HCT116 (cell line): Measurements from ENCODE around the gene GYS1. TPM values are rescaled to one million over a fixed set of nuclear protein-coding genes. Genes with fewer than 3 reads are reported as not detected.
A peak's percentile ranks its signal among the peaks of the same experiment; 100 is the strongest.

Source experiments
- ATAC-seq: fragments of 200-7000 bp; cut with Tn5 transposase; 2 replicates; pipeline ENCODE4 v1.9.1; 2020; ENCODE audit warnings: mild to moderate bottlenecking, moderate library complexity
- BruUV-seq: library from RNA; stranded (reverse); fragments of 400-500 nt; replicated peaks from 2 replicates; lab custom pipeline; 2021; lab: Mats Ljungman, UMichigan
- CTCF ChIA-PET: fragments of 300-600 bp; sonication (Branson Sonifier 250); formaldehyde crosslinking; loops from one replicate; lab custom pipeline; 2021; ENCODE audit warnings: antibody characterized with exemption; lab: Charles Lee
- POLR2A ChIA-PET: fragments of 300-600, 350-600 bp; sonication (Branson Sonifier 250); formaldehyde crosslinking; loops from one replicate; lab custom pipeline; 2021; ENCODE audit warnings: antibody characterized with exemption; lab: Charles Lee
- RAD21 ChIA-PET, 2 experiments: fragments of 300-600 bp; sonication (Branson Sonifier 250); formaldehyde crosslinking; loops; one replicate each; lab custom pipeline; 2023; ENCODE audit warnings: low total read pairs in 2 of 2; ENCODE audit not compliant: uncharacterized antibody in 2 of 2, unreplicated experiment in 2 of 2, low non-redundant PET in 1 of 2; lab: Charles Lee
- DNase-seq: peaks from one replicate; pipeline ENCODE4 v3.0.0-alpha.2; 2010; ENCODE audit warnings: low read depth, low spot score
- H2AFZ ChIP-seq: fragments of 200-600 bp; shearing (Covaris generic), sonication (generic); 2 replicates; pipeline ENCODE4 v1.6.1; 2017; ENCODE audit warnings: low read depth, mixed run types, mixed read lengths, antibody characterized with exemption, low read length; ENCODE audit not compliant: poor library complexity, severe bottlenecking
- H3K27ac ChIP-seq: 2 replicates; pipeline ENCODE4 v1.5.1; 2012; ENCODE audit warnings: low read depth, low read length
- H3K27me3 ChIP-seq: fragments of 200-600 bp; sonication (generic); 2 replicates; pipeline ENCODE4 v1.6.1; 2016; ENCODE audit warnings: mixed run types, low read length, mixed read lengths; ENCODE audit not compliant: insufficient read depth
- H3K36me3 ChIP-seq, 2 experiments: fragments of 200-500 bp in 1 of 2; fragments of 200-600 bp in 1 of 2; sonication (Bioruptor generic) in 1 of 2; sonication (generic) in 1 of 2; 2 replicates each; pipeline versions ENCODE4 v1.5.1 to v1.6.1; 2014 to 2016; ENCODE audit warnings: low read length in 2 of 2, inconsistent platforms in 1 of 2, mixed read lengths in 1 of 2, mixed run types in 1 of 2; ENCODE audit not compliant: insufficient read depth in 2 of 2, control insufficient read depth in 1 of 2
- H3K4me1 ChIP-seq, 2 experiments: fragments of 200-600 bp in 1 of 2; sonication (generic) in 1 of 2; 2 replicates each; pipeline versions ENCODE4 v1.5.1 to v1.6.1; 2012 to 2017; ENCODE audit warnings: low read length in 2 of 2, inconsistent platforms in 1 of 2, mild to moderate bottlenecking in 1 of 2, mixed read lengths in 1 of 2, mixed run types in 1 of 2, moderate library complexity in 1 of 2; ENCODE audit not compliant: insufficient read depth in 2 of 2, control insufficient read depth in 1 of 2
- H3K4me2 ChIP-seq: fragments of 200-600 bp; sonication (generic); 2 replicates; pipeline ENCODE4 v1.6.1; 2017; ENCODE audit warnings: mixed run types, low read length, mixed read lengths
- H3K4me3 ChIP-seq, 2 experiments: fragments of 200-600 bp in 1 of 2; sonication (generic) in 1 of 2; replicated peaks in 1 of 2; 2 replicates each; pipeline ENCODE4 v1.5.1; 2011 to 2016; ENCODE audit warnings: low read length in 2 of 2, control low read depth in 1 of 2, low read depth in 1 of 2, mild to moderate bottlenecking in 1 of 2, mixed read lengths in 1 of 2, mixed run types in 1 of 2
- H3K79me2 ChIP-seq: fragments of 200-600 bp; sonication (generic); 2 replicates; pipeline ENCODE4 v1.6.1; 2017; ENCODE audit warnings: mild to moderate bottlenecking, mixed run types, low read length, moderate library complexity, mixed read lengths; ENCODE audit not compliant: insufficient read depth
- H3K9ac ChIP-seq: fragments of 200-600 bp; sonication (generic); 2 replicates; pipeline ENCODE4 v1.6.1; 2016; ENCODE audit warnings: low read length, mixed read lengths
- H3K9me2 ChIP-seq: fragments of 200-600 bp; sonication (generic), shearing (Covaris generic); 2 replicates; pipeline ENCODE4 v1.6.1; 2017; ENCODE audit warnings: mixed run types, mild to moderate bottlenecking, moderate library complexity; ENCODE audit not compliant: insufficient read depth
- H3K9me3 ChIP-seq, 2 experiments: fragments of 200-500 bp in 1 of 2; fragments of 200-600 bp in 1 of 2; sonication (Bioruptor generic) in 1 of 2; sonication (generic) in 1 of 2; 2 replicates each; pipeline ENCODE4 v1.6.1; 2014 to 2017; ENCODE audit warnings: low read length in 2 of 2, mixed read lengths in 2 of 2, inconsistent platforms in 1 of 2, low read depth in 1 of 2, mild to moderate bottlenecking in 1 of 2, mixed run types in 1 of 2, moderate library complexity in 1 of 2; ENCODE audit not compliant: control insufficient read depth in 1 of 2, insufficient read depth in 1 of 2
- H4K20me1 ChIP-seq: fragments of 200-600 bp; sonication (generic), shearing (Covaris generic); 2 replicates; pipeline ENCODE4 v1.6.1; 2017; ENCODE audit warnings: mixed run types, mild to moderate bottlenecking, moderate library complexity; ENCODE audit not compliant: insufficient read depth
- CBX3 ChIP-seq: IDR thresholded peaks from 2 replicates; pipeline ENCODE4 v1.6.1; 2012; ENCODE audit warnings: low read depth
- CEBPB ChIP-seq: IDR thresholded peaks from 2 replicates; pipeline ENCODE4 v1.6.1; 2012; ENCODE audit warnings: low read depth
- EGR1 ChIP-seq: IDR thresholded peaks from 2 replicates; pipeline ENCODE4 v1.6.1; 2012; ENCODE audit warnings: low read depth
- FOSL1 ChIP-seq: IDR thresholded peaks from 2 replicates; pipeline ENCODE4 v1.6.1; 2012; ENCODE audit warnings: low read depth
- SIN3A ChIP-seq: IDR thresholded peaks from 2 replicates; pipeline ENCODE4 v1.6.1; 2012; ENCODE audit warnings: low read depth
- SP1 ChIP-seq: IDR thresholded peaks from 2 replicates; pipeline ENCODE4 v1.6.1; 2012; ENCODE audit warnings: low read depth
- ZFX ChIP-seq: fragments of 450-650 bp; IDR thresholded peaks from 2 replicates; pipeline ENCODE4 v1.6.1; 2017
- ZNF274 ChIP-seq: fragments of 200-500 bp; sonication (Bioruptor generic); IDR thresholded peaks from 2 replicates; pipeline ENCODE4 v1.6.1; 2014; ENCODE audit warnings: mild to moderate bottlenecking, low read depth, low read length, inconsistent platforms
- intact Hi-C: fragments of 100-400 bp; cut with micrococcal nuclease; formaldehyde crosslinking; loops from 2 replicates; pipeline ENCODE4 v1.10.0; 2022
- total RNA-seq: library from RNA; stranded (reverse); gene quantifications from one replicate; pipeline ENCODE4 v1.2.1, GENCODE V29; 2021; ENCODE audit not compliant: unreplicated experiment
- TF ChIP-seq, protein P1 (sequence below): IDR thresholded peaks from 2 replicates; pipeline ENCODE4 v1.6.1; 2012
- TF ChIP-seq, protein P2 (sequence below): IDR thresholded peaks from 2 replicates; pipeline ENCODE4 v1.6.1; 2012; ENCODE audit warnings: low read depth
- TF ChIP-seq, protein P3 (sequence below), 3 experiments: fragments of 200-600 bp in 1 of 3; sonication (generic) in 1 of 3; IDR thresholded peaks in 2 of 3; conservative IDR thresholded peaks in 1 of 3; 2 replicates each; pipeline ENCODE4 v1.5.1; 2012 to 2017; ENCODE audit warnings: low read depth in 2 of 3, low read length in 2 of 3, antibody characterized with exemption in 1 of 3, borderline replicate concordance in 1 of 3, control low read depth in 1 of 3, mild to moderate bottlenecking in 1 of 3, mixed read lengths in 1 of 3, mixed run types in 1 of 3, moderate library complexity in 1 of 3; ENCODE audit not compliant: insufficient read depth in 1 of 3

Gene GYS1
- total RNA-seq, 1 experiment from 2014 or later, result 50.7 TPM

GRCh38 chr19:49020931-49021895, 28.1 kb upstream of the GYS1 start:
- ChIA-PET POLR2A (interaction anchor here (1.4 kb wide), 1 partner anchor 28 kb away, joined by 3 read pairs; the partner anchor contains the start of gene RUVBL2), CTCF (interaction anchor here (0.7 to 4.3 kb wide), 5 partner anchors 21 to 204 kb away, joined by 3 to 44 read pairs (median 4); partner anchors contain the start of genes GYS1 and RUVBL2), RAD21 (no interaction called here)
- DNase-seq (no peak), ATAC-seq (no peak)
- no peaks in the 10 kb centered on the region for H3K9me3 ChIP-seq
- no peaks in the 10 kb centered on the region for H3K36me3 ChIP-seq
- H3K4me1 ChIP-seq, result peaks cover 31 to 55% of the 10 kb centered on the region in 2 experiments
- H3K4me3 ChIP-seq, result no peak overlapping the region
- H3K79me2 ChIP-seq, result no peaks in the 10 kb centered on the region
- BruUV-seq, result no TSS peak
- no peaks in the 10 kb centered on the region for H3K9me2 ChIP-seq
- H2AFZ ChIP-seq, result no peak overlapping the region
- 0 out of 2 replicates have a peak overlapping the region, but pooled peaks have one; percentile 9 for H3K27ac ChIP-seq
- peak overlapping the region; percentile 24 for H3K4me2 ChIP-seq
- H3K9ac ChIP-seq, result no peak overlapping the region
- TF ChIP-seq FOSL1, result peak; percentile 22; the same call in 1 of the 2 replicates
- TF ChIP-seq SIN3A, result no peak
- TF ChIP-seq, protein P1, sequence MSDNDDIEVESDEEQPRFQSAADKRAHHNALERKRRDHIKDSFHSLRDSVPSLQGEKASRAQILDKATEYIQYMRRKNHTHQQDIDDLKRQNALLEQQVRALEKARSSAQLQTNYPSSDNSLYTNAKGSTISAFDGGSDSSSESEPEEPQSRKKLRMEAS, result 0 out of 2 replicates have a peak, but pooled peaks have one; percentile 18
- TF ChIP-seq CEBPB, result no peak
- H3K27me3 ChIP-seq, result no peaks in the 10 kb centered on the region
- intact Hi-C loops, result no loop called here
- H4K20me1 ChIP-seq, result no peaks in the 10 kb centered on the region

DNA sequence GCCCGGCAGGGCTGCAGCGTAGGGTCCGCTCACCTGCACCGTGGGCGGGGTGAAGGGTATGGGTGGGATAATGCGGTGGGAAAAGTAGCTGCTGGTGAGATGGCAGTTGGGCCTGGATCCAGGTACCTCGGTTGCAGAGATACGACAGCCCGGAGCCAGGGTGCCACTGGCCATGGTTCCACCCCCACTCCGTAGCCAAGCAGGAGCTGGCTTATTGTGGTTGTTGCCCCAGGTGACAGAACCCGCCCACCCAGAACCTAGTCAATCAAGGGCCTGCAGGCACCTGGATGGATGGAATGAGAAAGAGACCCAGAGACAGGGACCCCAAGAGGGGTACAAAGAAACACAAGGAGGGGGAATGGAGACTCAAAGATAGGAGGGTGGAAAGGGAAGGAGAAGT, 27.2 kb upstream of the GYS1 start:
- POLR2A ChIA-PET, result no interaction called here
- ATAC-seq, result no peak
- TF ChIP-seq SIN3A (no peak), SP1 (no peak), EGR1 (no peak), CBX3 (no peak), ZFX (no peak), ZNF274 (no peak)
- TF ChIP-seq, protein P2, sequence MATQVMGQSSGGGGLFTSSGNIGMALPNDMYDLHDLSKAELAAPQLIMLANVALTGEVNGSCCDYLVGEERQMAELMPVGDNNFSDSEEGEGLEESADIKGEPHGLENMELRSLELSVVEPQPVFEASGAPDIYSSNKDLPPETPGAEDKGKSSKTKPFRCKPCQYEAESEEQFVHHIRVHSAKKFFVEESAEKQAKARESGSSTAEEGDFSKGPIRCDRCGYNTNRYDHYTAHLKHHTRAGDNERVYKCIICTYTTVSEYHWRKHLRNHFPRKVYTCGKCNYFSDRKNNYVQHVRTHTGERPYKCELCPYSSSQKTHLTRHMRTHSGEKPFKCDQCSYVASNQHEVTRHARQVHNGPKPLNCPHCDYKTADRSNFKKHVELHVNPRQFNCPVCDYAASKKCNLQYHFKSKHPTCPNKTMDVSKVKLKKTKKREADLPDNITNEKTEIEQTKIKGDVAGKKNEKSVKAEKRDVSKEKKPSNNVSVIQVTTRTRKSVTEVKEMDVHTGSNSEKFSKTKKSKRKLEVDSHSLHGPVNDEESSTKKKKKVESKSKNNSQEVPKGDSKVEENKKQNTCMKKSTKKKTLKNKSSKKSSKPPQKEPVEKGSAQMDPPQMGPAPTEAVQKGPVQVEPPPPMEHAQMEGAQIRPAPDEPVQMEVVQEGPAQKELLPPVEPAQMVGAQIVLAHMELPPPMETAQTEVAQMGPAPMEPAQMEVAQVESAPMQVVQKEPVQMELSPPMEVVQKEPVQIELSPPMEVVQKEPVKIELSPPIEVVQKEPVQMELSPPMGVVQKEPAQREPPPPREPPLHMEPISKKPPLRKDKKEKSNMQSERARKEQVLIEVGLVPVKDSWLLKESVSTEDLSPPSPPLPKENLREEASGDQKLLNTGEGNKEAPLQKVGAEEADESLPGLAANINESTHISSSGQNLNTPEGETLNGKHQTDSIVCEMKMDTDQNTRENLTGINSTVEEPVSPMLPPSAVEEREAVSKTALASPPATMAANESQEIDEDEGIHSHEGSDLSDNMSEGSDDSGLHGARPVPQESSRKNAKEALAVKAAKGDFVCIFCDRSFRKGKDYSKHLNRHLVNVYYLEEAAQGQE, result no peak
- TF ChIP-seq, protein P3, sequence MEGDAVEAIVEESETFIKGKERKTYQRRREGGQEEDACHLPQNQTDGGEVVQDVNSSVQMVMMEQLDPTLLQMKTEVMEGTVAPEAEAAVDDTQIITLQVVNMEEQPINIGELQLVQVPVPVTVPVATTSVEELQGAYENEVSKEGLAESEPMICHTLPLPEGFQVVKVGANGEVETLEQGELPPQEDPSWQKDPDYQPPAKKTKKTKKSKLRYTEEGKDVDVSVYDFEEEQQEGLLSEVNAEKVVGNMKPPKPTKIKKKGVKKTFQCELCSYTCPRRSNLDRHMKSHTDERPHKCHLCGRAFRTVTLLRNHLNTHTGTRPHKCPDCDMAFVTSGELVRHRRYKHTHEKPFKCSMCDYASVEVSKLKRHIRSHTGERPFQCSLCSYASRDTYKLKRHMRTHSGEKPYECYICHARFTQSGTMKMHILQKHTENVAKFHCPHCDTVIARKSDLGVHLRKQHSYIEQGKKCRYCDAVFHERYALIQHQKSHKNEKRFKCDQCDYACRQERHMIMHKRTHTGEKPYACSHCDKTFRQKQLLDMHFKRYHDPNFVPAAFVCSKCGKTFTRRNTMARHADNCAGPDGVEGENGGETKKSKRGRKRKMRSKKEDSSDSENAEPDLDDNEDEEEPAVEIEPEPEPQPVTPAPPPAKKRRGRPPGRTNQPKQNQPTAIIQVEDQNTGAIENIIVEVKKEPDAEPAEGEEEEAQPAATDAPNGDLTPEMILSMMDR (IDR thresholded peaks at IDR 0.05 in 2 of 3, conservative IDR thresholded peaks at IDR 0.05 in 1 of 3; ENCODE audit: borderline replicate concordance in 1 of 3, insufficient read depth in 1 of 3, low read depth in 2 of 3, low read length in 2 of 3), result no peak

More for the DNA sequence above, 27.2 kb upstream of the GYS1 start:
- H3K27ac ChIP-seq, result no peak overlapping the region
- no peaks in the 10 kb centered on the region for H3K27me3 ChIP-seq
- no peaks in the 10 kb centered on the region for H3K79me2 ChIP-seq
- no peak overlapping the region for H3K4me3 ChIP-seq
- intact Hi-C loops, result no loop called here
- DNase-seq, result no peak
- no peaks in the 10 kb centered on the region for H3K9me3 ChIP-seq
- no TSS peak for BruUV-seq
- CTCF ChIA-PET, result interaction anchor here (0.9 to 4.3 kb wide), 6 partner anchors 11 to 205 kb away, joined by 3 to 44 read pairs (median 5); partner anchors contain the start of genes CGB2, GYS1 and RUVBL2
- RAD21 ChIA-PET, result no interaction called here
- no peaks in the 10 kb centered on the region for H4K20me1 ChIP-seq
- peak overlapping the region; percentile 95 for H3K4me2 ChIP-seq
- H2AFZ ChIP-seq, result no peak overlapping the region
- peaks cover 31 to 55% of the 10 kb centered on the region in 2 experiments for H3K4me1 ChIP-seq
- H3K9ac ChIP-seq, result no peak overlapping the region; the same call in 1 of the 2 replicates
- H3K36me3 ChIP-seq, result peaks cover 0 to 5% of the 10 kb centered on the region in 2 experiments; a peak in 1 of 4 replicates
- no peaks in the 10 kb centered on the region for H3K9me2 ChIP-seq
